DMS79 (cell line): ENCODE results near the gene SFMBT1.
"Not testable (repeated sequence)": the region's sequence is repeated elsewhere in the genome, so short reads cannot be mapped to it uniquely, and the experiment has no call there.

Experiments
- DNase-seq: peaks from one replicate; lab custom pipeline; 2025; lab: John Stamatoyannopoulos, UW

SFMBT1 gene

GRCh38 chr3:53073553-53074365, 27.9 kb upstream of the SFMBT1 start:
- no peak for DNase-seq

DNA sequence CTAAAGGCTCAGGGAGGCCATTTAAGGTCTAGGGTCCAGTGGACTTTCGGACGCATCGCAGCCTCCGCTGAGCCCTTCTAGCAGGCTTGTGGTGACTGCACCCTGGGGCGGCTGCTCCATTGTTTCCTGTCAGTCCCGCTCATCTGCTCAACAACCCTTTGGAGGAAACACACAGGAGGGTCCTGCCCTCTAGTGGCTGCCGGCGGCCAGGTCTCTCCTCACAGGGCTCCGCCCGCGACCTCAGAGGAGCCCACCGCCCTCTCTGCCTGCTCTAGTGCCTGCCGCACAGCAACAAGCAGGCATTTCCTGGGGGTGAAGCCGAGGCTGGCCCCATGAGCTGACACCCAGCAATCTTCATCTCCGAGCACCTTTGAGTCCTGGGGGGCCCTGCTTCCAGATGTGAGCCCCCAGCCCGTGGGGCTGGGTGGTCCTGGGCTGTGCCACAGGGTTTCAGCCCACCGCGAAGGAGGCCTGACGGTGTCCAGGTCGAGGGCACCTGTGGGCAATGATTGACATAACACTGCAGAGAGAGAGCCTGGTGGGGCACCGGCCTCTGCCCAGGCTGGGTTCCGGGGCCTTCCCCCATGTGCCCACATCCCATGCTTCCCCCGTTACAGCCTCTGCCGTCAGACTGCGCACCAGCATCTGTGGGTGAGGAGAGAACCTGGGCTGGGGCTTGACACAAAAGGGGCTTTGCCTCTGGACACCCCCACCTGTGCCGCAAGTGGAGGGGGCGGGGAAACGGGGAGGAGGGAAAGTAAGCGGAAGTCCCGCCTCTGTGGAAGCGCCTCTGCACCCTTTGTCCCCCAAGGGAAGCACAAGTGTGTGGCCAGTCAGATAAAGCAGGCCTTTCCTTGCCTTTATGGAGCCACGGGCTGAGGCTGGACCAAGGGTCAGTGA, 27.0 kb upstream of the SFMBT1 start:
- peak; percentile 28 for DNase-seq

GRCh38 chr3:53071882-53072431, 26.1 kb upstream of the SFMBT1 start:
- no peak for DNase-seq

DNA sequence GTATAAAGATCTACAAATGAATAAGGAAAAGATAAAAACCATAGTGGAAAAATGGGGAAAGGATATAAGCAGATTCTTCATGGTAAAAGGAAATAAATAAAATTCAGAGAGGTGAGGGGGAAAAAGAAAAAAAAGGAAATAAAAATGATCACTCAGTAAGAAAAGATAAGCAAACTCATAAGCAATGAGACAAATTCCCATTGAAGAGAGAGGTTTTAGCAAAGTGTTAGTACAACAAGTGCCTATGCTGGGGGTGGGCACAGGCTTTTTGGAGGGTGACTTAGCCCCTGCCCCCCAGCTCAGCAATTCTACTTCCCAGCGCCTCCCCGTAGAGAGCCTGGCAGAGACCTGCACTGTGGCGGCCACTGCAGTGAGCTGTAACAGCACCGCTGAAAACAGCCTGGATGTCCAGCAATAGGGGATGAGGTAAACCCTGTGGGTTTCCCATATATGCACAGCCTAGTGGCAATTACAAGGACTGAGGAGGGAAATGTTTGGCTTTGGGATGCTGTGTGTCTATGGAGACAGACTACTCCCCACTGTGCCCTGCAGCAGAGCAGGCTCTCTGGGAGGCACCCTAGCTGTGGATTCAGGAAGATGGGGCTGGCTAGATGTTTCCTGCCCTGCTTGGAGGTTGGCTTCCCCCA, 23.7 kb upstream of the SFMBT1 start:
- DNase-seq = no peak

DNA sequence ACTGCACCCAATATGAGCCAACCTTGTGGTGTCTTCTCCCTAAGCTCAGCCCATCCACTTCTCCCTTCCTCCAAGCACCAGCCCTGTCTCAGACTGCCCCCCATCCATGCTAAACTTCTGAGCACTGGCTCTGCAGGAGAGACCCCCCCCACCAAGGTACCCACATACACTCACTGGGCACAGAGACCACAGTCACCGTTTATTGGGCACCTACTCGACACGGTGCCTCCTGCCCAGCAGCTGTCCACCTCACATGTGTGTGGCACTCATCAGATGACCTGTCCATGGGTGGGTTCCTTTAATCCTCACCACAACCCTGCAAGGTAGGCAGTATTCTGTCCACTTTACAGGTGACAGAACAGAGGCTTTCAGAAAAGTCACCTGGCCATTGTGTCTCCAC, 22.3 kb upstream of the SFMBT1 start:
- no peak for DNase-seq

GRCh38 chr3:53067567-53067966, 21.7 kb upstream of the SFMBT1 start:
- no peak for DNase-seq

DNA sequence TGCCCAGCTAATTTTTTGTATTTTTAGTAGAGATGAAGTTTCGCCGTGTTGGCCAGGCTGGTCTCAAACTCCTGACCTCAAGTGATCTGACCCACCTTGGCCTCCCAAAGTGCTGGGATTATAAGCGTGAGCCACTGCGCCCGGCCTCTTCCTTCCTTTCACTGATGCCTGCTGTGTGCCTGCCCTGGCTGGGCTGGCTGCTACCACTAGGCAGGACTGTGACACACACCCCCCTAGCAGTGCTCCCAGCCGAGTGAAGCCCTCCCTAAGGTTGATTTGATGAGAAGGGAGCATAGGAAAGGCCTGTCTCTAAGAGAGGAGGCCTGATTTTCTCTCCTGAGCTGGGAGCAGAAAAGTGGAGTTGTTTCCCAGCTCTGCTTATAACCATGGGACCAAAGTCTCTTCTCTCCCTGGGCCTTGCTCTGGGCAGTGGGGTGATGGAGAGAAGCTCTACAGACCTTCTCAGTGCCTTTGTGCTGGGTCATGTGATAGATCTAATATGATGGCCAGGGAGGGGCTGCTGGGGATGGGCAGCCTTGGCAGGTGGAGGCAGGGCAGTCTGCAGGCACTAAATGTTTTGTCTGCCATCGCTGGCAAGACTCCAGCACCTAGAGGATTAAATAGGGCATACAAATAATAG, 20.1 kb upstream of the SFMBT1 start:
- no peak for DNase-seq

- no peak for DNase-seq
Measured at GRCh38 chr3:53062905-53063304, 17.0 kb upstream of the SFMBT1 start.

DNA sequence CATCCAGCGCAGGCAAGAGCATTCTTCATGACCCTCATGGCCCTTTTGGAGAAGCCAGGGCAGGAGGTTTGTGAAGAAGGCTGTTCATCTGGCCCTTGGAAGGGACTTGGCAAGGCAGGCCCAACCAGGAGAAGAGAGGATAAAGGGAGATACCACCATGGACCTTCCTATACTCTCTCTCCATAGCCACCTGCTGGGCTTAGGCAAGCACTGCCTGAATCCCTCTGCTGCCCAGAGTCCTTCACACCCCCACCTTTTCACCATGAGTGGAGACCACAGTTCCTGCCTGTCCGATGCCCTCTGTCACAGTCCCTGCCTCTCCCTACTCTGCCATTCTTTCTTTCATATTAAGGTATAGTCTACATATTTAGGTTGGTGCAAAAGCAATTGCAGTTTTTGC, 10.6 kb upstream of the SFMBT1 start:
- no peak for DNase-seq

- DNase-seq = not testable (repeated sequence)
Measured at GRCh38 chr3:53054233-53054632, 8.4 kb upstream of the SFMBT1 start.

DNA sequence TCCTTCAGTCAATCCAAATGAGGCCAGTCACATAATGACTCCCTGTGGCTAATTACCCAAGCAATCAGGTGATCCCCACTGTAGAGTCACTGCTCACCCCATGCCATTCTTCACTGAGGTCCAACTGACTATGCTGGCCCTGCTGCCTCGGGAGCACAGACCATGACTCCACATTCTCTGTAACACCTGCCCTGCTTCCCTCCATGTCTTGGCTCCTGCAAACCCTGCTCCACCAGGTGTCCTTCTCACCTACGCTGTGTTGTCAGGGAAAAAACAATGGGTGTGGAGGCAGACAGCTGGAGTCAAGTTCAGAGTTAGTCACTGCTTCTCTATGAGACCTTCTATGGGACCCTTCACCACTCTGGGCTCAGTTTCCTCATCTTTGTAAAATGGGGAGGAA, 6.1 kb upstream of the SFMBT1 start:
- DNase-seq = no peak

GRCh38 chr3:53049987-53050386, 4.1 kb upstream of the SFMBT1 start:
- no peak for DNase-seq

- DNase-seq = no peak
Measured at GRCh38 chr3:53046171-53047170, 598 bp upstream of the SFMBT1 start.

GRCh38 chr3:53044711-53045517, 959 bp downstream of the SFMBT1 start:
- DNase-seq = no peak

DNA sequence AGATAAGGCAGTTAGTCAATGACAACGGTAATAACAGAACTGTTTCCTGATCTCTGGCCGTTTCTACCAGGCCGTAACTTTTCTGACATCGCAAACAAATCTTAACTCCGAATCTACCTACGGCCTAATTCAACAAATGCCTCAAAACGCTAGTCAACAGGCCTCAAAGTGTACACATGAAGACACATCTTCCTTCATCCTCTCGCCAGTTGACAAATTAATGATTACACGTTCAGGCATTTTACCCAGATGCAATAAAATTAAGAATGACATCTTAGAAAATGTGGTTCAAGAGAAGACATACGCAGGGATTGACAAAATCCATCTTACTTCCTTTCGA, 1.5 kb downstream of the SFMBT1 start:
- DNase-seq = no peak

- DNase-seq = no peak
Measured at GRCh38 chr3:53043738-53044137, 2.1 kb downstream of the SFMBT1 start.

GRCh38 chr3:53042651-53043050, 3.2 kb downstream of the SFMBT1 start:
- no peak for DNase-seq

- no peak for DNase-seq
Measured at GRCh38 chr3:53040351-53040820, 5.5 kb downstream of the SFMBT1 start.

DNA sequence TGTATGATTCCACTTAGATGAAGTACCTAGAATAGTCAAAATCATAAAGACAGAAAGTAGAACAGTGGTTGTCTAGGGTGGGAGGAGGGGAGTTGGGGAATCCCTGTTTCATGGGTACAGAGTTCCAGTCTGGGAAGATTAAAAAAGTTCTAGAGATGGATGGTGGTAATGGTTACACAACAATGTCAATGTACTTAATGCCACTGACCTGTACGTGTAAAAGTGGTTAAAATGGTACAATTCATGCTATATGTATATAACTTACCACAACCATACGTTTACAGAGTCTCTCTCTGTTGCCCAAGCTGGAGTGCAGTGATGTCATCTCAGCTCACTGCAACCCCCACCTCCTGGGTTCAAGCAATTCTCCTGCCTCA, 6.5 kb downstream of the SFMBT1 start:
- no peak for DNase-seq
